ENCODE data around the gene TNFSF9. TPM values are rescaled to one million over a fixed set of nuclear protein-coding genes. Genes with fewer than 3 reads are reported as not detected.
"Not testable (repeated sequence)": the region's sequence is repeated elsewhere in the genome, so short reads cannot be mapped to it uniquely, and the experiment has no call there.

The TNFSF9 gene
- total RNA-seq, 4 donors from 2014 or later: 1.0 to 2.9 (median 1.7) TPM

DNA sequence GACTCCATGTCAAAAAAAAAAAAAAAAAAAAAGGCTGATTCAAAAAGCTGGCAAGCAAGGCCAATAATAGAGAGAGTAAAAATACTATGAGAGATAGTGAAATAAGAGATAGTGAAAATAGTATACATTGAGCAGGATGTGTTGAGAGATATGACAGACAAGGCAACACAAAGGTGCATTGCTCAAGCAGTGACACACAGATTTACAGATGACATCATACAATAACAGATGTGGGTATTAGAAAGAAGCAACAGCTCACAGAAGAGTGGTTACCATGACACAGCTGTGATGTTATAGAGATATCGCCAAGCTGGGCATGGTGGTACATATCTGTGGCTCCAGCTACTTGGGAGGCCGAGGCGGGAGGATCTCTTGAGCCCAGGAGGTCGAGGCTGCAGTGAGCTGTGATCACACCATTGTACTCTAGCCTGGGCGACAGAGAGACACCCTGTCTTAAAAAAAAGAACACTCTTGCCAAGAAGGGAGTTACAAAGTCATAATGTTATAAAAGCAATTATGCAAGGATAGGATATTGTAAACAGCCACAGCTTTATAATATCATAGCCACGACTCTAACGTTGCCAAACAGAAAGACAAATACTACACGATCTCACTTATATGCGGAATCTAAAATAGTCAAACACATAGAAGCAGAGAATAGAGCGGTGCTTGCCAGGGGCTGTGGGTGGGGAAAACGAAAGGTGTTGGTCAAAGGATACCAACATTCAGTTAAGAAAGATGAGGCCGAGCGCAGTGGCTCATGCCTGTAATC is 10.3 kb downstream of the TNFSF9 start:
- Histone ChIP-seq H3K27me3 (no peaks in the 10 kb centered on the region), H3K9me3 (no peaks in the 10 kb centered on the region), H3K27ac (no peak overlapping the region), H3K36me3 (no peaks in the 10 kb centered on the region), H3K4me3 (no peak overlapping the region), H3K4me1 (no peaks in the 10 kb centered on the region)
- no peak for DNase-seq (ENCODE audit: low spot score in 2 of 2)
- 71% methylated on average over 13 of the region's 13 CpGs for WGBS
- TF ChIP-seq EP300 (IDR thresholded peaks at IDR 0.05): no peak
- no peak for TF ChIP-seq POLR2AphosphoS5 (IDR thresholded peaks at IDR 0.05)
- TF ChIP-seq, protein P1, sequence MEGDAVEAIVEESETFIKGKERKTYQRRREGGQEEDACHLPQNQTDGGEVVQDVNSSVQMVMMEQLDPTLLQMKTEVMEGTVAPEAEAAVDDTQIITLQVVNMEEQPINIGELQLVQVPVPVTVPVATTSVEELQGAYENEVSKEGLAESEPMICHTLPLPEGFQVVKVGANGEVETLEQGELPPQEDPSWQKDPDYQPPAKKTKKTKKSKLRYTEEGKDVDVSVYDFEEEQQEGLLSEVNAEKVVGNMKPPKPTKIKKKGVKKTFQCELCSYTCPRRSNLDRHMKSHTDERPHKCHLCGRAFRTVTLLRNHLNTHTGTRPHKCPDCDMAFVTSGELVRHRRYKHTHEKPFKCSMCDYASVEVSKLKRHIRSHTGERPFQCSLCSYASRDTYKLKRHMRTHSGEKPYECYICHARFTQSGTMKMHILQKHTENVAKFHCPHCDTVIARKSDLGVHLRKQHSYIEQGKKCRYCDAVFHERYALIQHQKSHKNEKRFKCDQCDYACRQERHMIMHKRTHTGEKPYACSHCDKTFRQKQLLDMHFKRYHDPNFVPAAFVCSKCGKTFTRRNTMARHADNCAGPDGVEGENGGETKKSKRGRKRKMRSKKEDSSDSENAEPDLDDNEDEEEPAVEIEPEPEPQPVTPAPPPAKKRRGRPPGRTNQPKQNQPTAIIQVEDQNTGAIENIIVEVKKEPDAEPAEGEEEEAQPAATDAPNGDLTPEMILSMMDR (IDR thresholded peaks at IDR 0.05): no peak
- TF ChIP-seq POLR2A (IDR thresholded peaks at IDR 0.05): no peak

DNA sequence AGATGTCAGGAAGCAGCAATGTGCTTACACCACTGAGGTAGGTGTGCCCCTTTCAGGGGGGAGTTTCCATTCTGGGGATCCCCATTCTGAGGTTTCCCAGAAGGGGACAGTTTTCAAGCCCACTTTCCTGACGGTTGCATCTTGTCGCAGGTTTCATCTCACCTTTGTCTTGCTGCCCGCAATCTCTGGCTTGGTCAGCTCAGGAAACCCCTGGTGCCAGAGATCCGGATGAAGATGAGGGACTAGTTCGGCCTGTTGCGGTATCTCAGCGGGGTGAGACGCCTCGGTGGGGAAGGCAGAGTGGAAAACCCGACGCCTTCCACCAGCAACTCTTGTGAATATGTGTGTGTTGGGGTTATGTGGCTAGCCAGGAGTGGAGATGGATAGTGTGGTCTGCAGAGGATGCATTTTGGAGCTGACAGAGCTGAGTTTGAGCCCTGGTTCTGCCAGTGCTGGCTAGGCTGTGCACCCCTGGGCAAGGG is 13.1 kb downstream of the TNFSF9 start:
- TF ChIP-seq POLR2AphosphoS5 (IDR thresholded peaks at IDR 0.05) (no peak), POLR2A (IDR thresholded peaks at IDR 0.05) (no peak), EP300 (IDR thresholded peaks at IDR 0.05) (no peak)
- TF ChIP-seq, protein P1 (IDR thresholded peaks at IDR 0.05): no peak
- Histone ChIP-seq H3K9me3 (no peaks in the 10 kb centered on the region), H3K4me1 (no peaks in the 10 kb centered on the region), H3K27ac (no peak overlapping the region), H3K27me3 (no peaks in the 10 kb centered on the region), H3K36me3 (no peaks in the 10 kb centered on the region), H3K4me3 (no peak overlapping the region)
- 79% methylated on average over 11 of the region's 11 CpGs for WGBS
- no peak for DNase-seq (ENCODE audit: low spot score in 2 of 2)

DNA sequence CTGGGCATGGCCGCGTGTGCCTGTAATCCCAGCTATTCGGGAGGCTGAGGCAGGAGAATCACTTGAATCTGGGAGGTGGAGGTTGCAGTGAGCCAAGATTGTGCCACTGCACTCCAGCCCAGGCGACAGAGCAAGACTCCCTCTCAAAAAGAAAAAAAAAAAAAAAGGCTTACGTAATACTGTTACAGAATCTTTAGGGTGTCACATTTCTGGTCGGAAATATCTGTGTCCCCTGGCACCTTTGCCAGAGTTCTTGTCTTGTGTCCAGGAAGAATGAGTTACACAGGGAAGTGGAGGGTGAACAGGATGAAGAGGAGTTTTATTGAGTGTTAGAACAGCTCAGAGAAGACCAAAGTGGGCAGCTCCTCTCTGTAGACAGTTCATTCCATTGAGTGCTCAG is 19.9 kb downstream of the TNFSF9 start:
- not testable (repeated sequence) for H3K36me3 ChIP-seq; H3K27ac ChIP-seq; H3K4me1 ChIP-seq; H3K9me3 ChIP-seq; H3K4me3 ChIP-seq; H3K27me3 ChIP-seq; DNase-seq (ENCODE audit: low spot score in 2 of 2)
- 74% methylated on average over 6 of the region's 6 CpGs for WGBS

DNA sequence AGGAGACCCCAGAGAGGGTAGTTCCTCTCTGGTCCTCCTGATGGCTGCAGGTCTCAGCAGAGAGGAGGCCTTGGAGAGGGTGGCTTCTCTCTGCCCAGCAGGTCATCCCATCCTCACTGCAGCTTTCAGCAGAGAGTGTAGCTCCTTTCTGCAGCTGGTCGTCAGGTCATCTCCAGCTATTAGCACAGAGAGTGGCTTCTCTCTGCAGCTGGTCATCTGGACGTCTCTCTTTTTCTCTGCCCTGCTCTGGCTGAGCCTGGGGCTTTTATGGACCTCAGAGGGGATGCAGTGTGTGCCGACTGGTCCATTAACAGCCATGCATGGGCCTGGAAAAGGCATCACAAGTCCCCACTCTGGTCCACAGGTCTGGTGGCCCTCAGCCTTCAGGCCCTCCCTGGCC is 20.3 kb downstream of the TNFSF9 start:
- H3K36me3 ChIP-seq: no peaks in the 10 kb centered on the region
- H3K9me3 ChIP-seq: no peaks in the 10 kb centered on the region
- H3K27ac ChIP-seq: no peak overlapping the region
- WGBS: 94% methylated on average over 3 of the region's 3 CpGs
- H3K27me3 ChIP-seq: no peaks in the 10 kb centered on the region
- TF ChIP-seq POLR2A (IDR thresholded peaks at IDR 0.05) (no peak), EP300 (IDR thresholded peaks at IDR 0.05) (no peak), POLR2AphosphoS5 (IDR thresholded peaks at IDR 0.05) (no peak)
- TF ChIP-seq, protein P1 (IDR thresholded peaks at IDR 0.05): no peak
- H3K4me1 ChIP-seq: peaks cover 8% of the 10 kb centered on the region
- DNase-seq (ENCODE audit: low spot score in 2 of 2): no peak
- no peak overlapping the region for H3K4me3 ChIP-seq

DNA sequence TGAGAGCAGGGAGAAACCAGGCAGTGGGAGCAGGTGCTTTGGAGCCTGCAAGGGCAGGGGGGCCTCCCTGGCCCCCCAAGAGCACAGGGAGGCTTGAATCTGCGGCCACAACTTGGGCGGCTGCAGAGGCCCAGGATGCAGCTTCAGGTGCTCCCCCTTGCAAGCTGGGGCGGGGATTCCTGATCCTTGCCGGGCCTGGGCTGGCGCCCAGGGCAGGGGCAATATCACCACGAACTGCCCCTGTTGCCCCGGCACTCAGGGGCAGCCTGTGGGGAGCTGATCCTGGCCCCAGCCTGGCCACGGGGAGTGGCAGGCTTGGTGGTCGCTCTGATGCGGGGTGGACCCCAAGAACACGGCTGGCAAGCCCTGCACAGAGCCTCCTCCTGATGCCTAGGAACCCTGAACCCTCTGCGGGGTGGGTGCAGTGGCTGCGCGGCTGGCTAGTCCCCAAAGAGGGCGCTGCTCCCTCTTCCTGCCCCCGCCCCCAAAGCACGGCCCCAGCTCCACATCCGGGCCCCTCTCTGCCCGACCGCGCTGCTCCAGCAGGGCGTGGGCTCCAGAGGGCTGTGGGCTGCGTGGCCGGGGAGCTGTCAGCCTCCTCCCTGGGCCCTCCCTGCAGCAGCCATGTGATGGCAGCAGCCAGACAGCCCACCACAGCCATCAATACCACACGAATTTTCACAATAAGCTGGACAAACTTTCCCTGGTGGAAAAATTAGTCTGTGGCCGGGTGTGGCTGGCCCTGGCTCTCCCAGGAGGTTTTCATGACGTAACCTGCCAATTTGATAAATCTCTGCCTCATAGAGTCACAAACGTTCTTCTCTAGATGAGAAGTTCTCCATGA is 21.0 kb downstream of the TNFSF9 start:
- no peak overlapping the region for H3K4me3 ChIP-seq
- 20% methylated on average over 8 of the region's 28 CpGs for WGBS
- no peak for DNase-seq (ENCODE audit: low spot score in 2 of 2)
- no peak overlapping the region for H3K27ac ChIP-seq
- TF ChIP-seq, protein P1 (IDR thresholded peaks at IDR 0.05): peak in 1 of 2 donors; percentile 7
- TF ChIP-seq EP300 (IDR thresholded peaks at IDR 0.05): no peak
- TF ChIP-seq POLR2A (IDR thresholded peaks at IDR 0.05): no peak
- no peak for TF ChIP-seq POLR2AphosphoS5 (IDR thresholded peaks at IDR 0.05)
- H3K4me1 ChIP-seq: peaks cover 8% of the 10 kb centered on the region
- no peaks in the 10 kb centered on the region for H3K9me3 ChIP-seq
- no peaks in the 10 kb centered on the region for H3K36me3 ChIP-seq
- H3K27me3 ChIP-seq: no peaks in the 10 kb centered on the region
